Ammon's horn (tissue), 1 donor: ENCODE measurements around the gene RPP25.
"Not testable (repeated sequence)": the region's sequence is repeated elsewhere in the genome, so short reads cannot be mapped to it uniquely, and the experiment has no call there.

Experiments
- DNase-seq: peaks from one replicate; pipeline ENCODE4 v3.0.0-alpha.2; 2016; ENCODE audit warnings: low spot score

Gene RPP25

DNA sequence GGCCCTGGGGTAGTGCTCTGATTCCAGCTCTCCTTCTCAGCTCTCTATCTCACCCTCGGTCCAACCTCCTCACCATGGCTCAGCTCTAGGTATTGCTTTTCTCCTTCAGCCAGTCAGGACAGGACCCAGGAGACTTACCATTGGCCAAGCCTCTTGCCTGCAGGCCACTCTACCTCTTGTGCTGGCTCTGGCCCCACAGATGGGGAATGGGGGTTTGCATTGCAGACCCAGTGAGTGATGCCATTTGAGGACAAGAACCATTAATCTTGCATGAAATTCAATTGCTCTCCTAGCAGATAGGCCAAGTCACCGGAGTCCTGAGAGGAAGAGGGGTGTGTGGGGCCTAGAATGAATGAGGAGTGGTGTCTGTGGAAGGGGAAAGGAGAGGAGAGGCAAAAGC, 6.1 kb upstream of the RPP25 start:
- DNase-seq, result no peak

DNA sequence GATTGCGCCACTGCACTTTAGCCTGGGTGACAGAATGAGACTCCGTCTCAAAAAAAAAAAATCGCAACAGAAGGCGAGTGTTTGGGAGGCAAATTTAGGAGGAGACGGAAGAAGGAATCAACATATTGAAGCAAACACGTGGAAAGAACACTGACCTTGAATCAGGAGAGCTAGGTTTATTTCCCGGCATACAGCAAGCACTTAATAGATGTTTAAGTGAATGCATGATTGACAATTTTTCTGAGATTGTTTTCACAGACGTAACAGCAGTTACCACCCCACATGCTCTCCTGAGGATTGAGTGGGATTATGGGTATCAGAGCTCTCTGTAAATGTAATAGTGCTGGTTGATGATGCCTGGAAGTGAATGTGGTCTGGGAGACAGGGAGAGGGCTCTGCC, 5.6 kb upstream of the RPP25 start:
- no peak for DNase-seq

DNA sequence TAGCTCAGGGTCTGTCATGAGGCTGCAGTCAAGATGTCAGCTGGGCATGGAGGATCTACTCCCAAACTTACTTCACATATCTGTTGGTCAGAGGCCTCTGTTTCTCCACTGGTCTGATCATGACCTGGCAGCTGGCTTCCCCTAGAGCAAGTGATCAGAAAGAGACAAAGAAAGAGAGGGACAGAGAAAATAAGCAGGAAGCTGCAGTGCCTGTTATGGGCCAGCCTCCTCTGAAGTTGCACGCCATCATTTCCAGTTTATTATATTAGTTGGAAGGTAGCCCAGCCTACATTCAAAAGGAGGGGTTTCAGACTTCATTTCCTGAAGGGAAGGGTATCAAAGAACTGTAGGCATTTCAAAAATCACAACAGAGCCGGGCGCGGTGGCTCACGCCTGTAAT, 5.0 kb upstream of the RPP25 start:
- no peak for DNase-seq

DNA sequence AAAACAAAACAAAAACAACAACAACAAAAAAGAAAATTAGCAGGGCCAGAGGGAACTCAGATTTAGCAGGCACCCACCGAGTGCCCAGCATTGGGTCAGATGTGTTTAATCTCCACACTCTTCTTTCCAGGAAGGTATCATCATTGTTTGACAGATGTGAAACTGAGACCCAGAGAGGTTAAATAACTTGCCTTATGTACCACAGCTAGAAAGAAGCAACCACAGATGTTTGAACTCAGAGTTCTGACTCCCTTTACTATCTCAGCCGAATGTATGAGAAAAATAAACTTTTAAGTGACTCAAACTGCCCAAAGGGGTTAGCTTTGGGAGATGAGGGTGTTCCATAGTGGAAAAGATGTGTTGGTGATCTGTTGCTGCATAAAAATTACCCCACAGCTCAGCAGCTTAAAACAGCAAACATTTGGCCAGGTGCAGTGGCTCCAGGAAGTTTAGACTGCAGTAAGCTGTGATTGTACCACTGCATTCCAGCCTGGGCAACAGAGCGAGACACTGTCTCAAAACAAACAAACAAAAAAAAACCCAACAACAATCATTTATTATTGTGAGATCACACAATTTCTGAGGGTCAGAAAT, 4.5 kb upstream of the RPP25 start:
- DNase-seq, result no peak

DNA sequence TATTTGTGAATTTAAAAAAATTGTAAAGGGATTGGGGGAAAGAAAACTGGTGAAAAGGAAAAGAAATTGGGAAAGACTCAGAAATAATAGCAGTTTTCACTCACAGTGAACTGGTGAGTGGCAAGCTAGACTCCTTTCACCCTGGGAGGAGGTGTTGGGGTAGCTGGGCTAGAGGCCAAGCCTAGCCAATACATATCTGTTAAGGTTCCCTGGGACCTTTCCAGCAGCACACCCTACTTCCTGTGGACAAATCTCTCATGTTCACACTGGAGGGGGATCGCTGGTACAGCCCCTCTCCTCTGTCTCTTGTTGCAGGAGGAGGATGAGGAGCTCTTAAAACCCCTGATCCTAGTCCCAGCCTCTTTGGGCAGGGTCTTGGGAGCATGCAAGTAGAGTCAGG, 3.7 kb upstream of the RPP25 start:
- DNase-seq, result no peak

DNA sequence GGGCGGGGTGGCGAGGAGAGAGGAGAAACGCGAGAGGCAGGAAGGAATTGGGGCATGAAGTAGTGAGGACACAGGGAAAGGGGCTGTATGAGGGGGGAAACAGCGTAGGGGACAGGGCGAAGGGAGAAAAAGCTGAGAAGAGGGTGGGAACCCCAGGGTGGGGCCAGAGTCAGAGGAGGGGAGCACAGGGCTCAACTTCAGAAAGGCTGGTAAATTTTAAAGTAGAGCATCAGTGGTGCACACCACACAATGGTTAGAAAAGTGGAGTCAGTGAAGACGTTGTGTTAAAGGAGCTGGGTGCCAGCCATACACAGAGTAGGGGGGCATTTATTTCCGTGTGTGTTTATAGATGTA, 3.0 kb upstream of the RPP25 start:
- DNase-seq, result no peak

DNA sequence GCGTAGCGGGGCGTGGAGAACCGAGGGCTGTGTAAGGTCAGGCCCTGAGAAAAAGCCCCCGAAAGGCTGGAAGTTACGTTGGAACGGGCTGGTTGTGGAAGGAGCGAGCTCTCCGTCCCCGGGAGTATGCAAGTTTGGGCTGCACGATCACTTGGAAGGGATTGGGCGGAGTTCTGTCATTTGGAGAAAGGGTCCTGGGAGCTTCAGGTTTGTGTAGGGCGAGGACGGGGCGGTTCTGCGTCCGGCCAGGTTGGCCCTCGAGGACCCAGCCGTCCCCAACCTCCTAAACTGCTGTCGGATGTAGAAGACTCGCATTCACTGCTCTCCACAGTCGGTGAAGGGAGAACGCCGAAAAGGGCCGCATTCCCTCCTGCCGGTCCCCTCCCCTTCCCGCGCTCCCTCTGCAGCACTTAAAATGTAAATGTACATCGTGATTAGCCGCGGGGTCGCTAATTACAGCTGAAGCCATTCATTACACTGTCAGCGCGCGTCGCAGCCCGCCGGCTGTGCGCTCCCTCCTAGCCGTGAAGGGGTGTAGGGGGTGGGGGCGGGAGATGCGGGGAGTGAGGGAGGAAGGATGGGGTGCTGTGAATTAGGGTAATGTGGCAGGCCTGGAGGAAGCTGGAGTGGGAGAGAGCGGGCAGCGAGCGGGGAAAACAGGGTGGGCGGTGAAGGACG, 2.5 kb upstream of the RPP25 start:
- DNase-seq, result no peak

DNA sequence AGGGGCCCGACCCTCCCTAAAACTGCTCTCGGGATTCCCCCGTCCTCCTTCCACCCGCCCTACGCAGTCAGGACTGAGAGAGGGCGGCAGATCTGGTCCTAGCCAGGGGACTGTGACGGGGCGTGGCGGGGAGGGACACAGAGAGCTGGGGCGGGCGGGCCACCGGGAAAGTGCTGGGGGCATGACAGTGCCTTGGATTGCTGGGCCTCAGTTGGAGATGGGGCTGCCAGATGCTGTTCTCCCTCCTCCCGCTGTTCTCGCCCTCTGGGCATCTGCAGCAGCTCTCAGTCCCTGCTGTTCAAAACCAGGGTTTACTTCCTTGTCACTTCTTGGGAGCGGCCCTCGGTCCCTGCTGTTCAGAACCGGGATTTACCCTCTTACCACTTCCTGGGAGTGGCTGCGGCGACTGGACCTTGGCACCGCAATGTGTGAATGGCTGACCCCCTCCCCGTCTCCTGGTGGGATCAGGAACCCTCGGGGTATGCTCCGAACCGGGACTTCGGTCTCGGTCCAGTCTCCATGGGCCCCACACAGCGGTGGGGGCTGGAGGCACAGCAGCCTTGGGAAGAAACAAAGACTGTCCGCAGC, 1.8 kb upstream of the RPP25 start:
- no peak for DNase-seq

DNA sequence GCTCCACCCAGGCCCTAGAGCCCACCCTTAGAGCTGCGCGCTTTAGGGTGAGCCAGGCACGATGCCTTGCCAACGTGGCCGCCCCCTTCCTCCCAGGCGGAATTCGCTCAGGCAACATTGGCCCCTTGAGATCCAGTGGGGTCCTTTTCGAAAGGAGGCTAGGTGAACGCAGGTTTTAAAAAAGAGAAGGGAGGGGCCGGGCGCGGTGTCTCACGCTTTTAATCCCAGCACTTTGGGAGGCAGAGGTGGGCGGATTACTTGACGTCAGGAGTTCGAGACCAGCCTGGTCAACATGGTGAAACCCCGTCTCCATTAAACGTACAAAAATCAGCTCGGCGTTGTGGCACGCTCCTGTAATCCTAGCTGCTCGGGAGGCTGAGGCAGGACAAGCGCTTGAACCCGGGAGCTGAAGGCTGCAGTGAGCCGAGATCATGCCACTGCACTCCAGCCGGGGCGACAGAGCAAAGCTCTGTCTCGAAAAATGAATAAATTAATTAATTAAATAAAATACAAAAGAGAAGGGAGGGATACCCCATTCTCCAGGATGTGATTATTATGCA, 984 bp upstream of the RPP25 start:
- no peak for DNase-seq

DNA sequence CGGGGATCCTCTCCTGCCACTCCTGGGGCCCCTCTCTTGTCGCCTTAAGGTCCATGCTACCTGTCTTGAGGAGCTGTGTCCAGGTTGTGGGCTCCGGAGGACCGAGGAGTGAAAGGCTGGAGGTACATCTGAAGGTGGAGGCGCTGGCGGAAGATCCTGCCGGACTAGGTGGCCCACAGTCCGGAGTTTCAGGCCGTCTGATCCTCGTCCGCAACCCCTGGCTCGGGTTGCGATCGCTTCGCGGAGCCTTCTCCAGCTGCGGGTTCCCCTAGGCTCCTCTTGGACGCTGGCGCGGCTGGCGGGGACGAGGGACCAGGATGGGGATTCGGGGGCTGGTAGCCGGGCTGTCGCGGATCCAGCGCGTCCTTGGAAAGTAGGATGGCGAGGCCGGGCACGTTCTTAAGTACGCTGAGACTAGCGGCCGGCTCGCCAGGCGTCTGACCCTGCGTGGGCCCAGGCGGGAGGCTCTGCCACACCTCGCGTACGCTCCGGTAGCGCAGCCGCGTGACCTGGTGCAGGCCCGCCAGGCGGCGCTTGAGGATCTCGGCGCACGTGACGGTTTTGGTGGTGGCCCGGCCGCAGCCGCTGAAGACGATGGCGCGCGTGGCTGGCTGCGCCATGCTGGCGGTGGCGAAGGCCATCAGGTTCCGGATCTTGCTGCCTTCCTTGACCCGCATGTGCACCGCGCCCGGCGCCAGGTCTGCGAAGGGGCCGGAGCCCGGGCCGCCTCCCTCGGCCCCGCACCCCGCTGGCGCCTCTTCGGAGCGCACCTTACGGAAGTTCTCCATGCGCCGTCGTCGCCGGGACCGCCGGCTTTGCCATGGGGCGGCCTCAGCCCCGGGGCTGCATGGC, 550 bp downstream of the RPP25 start:
- peak; percentile 45 for DNase-seq

DNA sequence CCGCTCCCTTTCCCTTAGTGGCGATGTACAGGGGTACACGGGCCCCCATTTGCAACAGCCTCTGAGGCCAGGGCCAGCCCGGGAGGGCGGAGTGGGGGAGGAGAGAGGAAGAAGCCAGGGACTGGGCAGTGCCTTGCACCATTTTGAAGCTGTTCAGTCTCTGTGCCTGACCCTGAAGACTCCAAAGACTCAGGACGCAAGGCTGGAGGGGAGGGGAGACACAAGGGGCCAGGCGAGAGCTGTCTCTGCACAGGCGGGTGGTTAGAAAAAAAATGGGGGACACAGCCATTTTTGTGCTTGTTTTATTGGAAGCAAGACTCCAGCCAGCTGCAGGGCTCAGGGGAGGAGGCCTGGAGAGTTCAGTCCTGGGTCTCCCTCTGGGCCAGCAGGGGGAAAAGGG, 1.6 kb downstream of the RPP25 start:
- DNase-seq, result no peak

DNA sequence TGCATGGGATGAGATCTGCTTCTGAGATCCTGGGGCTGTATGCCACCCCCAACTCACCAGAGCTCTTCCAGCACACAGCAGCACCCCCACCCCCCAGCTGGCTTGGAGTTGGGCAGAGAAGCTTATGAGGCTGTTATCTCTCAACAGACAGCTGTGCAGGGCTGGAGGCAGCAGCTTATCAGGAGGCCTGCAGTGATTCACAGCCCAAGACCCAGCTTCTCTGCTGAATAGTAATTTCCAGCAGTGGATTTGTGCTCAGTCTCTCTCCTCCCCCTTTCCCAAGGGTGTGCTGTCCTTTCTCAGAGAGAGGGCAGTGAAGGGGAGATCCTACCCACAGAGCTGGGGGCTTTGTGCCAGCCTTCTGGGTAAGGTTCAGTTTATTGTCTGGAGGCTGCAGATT, 2.1 kb downstream of the RPP25 start:
- no peak for DNase-seq

DNA sequence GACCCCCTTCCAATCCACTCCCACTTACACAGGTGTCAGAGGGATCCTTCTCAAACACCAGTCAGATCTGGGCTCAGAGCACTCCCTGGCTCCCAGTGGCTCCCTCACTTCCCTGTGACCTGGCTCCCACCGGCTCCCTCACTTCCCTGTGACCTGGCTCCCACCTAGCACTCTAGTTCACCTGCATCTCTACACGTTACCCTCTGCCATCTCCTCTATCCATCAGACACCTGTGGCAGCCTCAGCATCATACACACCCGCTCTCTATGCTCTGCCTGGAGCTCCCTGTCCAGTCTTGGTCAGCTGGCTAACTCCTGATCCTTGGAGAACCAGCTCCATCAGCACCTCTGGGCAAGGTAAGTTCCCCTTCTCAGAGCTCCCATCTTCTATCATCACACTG, 5.6 kb downstream of the RPP25 start:
- DNase-seq, result no peak

DNA sequence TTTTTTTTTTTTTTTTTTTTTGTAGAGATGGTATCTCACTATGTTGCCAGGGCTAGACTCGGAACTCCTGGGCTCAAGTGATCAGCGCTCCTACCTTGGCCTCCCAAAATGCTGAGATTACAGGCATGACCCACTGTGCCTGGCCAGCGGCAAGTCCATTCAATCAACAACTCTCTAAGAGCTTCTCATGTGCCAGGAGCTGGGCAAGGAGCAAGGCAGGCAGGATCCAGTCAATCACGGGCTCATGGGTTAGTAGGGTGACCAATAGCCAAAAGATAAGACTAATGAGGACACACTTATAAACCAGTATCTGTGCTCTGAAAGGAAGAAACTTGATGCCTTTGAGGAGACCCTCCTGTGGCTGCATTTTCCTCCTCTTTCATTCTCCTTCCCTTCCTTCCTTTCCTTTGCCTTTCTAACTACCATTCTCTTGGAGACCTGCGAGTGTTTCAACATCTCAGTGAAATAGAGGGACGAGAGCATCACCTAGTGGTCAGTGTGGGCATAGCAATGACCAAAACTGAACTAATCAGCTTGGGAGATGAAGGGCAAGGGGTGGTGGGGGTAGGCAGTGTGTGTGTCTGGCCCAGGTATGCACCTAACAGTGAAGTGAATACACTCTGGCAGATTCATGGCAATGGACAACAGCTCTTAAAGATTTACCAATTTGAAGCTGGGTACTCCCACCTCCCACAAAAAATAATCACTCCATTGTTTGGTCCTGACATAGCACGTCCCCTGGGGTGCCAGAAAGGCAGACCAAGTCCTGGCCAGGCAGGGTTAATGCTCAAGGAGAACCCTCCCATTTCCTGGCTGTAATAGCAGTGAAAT, 6.3 kb downstream of the RPP25 start:
- peak; percentile 87 for DNase-seq

DNA sequence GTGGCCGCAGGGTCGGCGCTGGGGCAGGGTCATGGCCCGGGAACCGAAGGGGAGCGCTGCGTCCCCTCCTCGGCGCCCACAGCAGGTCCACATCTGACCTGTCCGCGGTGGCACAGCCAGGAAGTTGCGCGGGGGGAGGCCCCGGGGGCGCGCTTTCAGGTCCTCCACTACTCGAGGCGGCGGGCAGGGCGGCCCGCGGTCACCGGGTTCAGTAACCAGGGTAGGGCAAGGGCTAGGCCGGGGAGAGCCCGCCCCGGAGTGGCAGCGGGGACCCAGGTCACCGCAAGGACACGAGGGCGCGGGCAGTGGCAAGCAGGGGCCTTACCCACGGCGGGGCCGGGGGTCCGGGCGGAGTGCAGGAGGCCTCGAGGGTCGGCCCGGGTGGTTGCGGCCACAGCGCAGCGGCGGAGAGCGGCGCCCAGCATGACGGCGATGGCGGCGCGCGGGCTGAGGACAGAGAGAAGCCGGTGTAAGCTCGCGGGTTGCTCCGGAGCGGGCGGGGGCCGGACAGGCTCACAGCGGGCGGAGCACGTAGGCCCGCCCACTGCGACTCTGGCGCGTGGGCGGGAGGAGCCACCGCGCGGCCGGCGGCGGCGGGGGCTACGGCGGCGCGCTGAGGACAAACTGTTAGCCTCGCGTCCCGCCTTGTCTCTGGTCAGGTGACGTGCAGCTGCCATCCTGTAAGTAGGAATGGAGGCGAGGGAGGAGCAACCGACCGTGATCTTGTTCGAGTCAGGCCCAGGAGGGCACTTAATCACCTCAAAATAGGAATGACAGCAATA, 18.8 kb downstream of the RPP25 start, which contains the start of gene COX5A:
TSS of gene COX5A (minus strand) at position 484 of the 782 bp plus-strand sequence. CDS start at position 425, 59 bp downstream.
- peak; percentile 97 for DNase-seq

DNA sequence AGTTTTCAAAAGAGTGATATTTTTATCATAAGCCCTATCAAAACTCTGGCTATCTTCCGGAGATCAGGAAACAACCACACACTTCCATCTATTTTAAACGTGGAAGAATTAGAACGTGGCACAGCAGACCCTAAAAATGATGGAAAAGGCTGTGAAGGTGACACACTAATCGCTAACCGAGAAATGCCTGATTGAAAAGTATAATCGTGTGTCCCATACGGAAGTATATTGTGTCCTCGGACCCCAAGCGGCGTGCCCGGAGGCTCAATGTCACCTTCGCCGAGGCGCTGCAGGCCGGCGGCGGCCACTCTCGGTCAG, 19.3 kb downstream of the RPP25 start:
- no peak for DNase-seq

DNA sequence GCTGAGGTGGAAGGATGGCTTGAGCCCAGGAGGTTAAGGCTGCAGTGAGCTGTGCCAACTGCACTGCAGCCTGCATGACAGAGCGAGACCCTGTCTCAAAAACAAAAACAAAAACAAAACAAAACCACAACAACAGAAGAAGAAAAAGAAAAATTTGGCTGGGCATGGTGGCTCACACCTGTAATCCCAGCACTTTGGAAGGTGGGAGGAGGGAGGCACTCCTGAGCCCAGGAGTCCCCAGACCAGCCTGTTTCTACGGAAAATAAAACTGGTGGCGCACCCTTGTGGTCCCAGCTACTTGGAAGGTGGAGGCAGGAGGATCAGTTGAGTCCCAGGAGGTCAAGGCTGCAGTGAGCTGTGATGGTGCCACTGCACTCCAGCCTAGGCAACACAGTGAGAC, 21.4 kb downstream of the RPP25 start:
- not testable (repeated sequence) for DNase-seq

DNA sequence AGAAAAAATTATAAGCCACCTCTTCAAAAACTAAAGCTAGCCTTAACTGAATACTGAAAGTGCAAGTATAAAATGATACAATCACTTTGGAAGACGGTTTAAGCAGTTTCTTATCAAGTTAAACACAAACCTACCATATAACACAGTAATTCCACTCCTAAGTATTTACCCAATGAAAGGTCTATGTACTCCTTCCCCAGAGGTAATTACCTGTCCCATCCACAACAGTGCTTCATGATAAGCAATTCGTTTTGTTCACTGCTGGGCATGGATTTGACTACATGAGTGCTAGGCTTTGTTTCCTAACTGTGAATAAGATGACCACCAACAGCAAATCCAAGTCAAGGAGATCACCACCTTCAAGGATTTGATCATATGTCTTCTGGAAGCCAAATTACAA, 23.0 kb downstream of the RPP25 start:
- DNase-seq, result no peak

DNA sequence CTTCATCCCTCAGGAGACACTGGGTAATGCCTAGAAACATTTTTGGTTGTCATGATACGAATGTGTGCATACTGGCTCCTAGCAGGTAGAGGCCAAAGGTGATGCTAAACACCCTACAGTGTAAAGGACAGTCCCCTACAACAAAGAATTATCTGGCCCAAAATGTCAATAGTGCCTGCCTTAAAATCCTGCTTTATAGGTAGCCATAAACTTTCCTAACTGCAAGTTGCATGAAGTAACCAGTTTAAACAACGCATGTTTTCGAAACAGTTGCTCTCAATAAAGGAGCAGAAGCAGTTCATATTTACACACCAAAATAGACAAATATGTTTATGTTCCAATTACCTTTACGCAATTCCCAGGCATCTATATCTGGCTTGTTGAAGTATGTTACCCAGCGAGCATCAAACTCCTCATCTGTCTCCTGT, 27.8 kb downstream of the RPP25 start:
- no peak for DNase-seq

DNA sequence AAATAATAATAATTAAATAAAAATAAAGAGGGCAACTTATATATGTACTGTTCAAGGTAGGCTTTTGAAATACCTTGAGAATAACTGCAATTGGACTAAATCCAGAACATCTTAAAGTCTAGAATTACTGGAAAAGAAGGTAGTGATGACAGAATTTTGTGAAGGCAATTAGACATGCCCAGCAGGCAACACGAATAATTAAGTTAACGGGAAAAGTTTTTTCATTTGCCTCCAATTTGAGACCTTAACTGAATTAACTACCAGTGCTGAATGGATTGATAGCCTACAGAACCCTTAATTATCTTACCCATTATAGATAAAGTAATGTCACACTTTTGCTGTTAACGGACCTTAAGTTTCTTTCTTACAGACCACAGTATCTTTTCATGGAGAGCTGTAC, 32.0 kb downstream of the RPP25 start:
- no peak for DNase-seq

DNA sequence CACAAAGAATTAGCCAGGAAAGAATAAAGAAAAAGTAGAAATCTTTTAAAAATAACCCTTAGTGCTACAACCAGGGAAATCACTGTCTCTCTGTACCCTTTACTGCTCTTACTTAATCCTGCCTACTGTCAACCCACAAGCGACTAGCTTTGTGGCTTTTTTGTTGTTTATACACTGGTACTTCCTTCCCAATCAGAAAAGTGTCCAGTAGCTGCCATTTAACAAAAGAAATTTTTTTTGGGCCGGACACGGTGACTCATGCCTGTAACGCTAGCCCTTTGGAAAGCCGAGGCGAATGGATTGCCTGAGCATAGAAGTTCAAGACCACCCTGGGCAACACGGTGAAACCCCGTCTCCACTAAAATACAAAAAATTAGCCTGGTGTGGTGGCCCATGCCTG, 36.1 kb downstream of the RPP25 start:
- DNase-seq, result no peak
